ENCODE data around the gene ZNF485.

ZNF485 gene

GRCh38 chr10:43574001-43574892 is 32.0 kb upstream of the ZNF485 start, which contains the start of gene ZNF239:
TSS of gene ZNF239 (minus strand) at chr10:43574616. CDS start at chr10:43558079, 16,537 bp downstream.
- Histone ChIP-seq H3K4me3 (replicated peaks; ENCODE audit: low read depth, low read length) (peak within 1 kb of the TSS; percentile 39), H3K36me3 (ENCODE audit: control insufficient read depth, insufficient read depth, low read length) (no peaks in the 10 kb centered on the region), H3K27me3 (replicated peaks; ENCODE audit: control insufficient read depth, insufficient read depth, low read length) (no peaks in the 10 kb centered on the region)
- peak; percentile 88 for DNase-seq (ENCODE audit: extremely low read depth, insufficient read length)
- TF ChIP-seq CTCF (IDR thresholded peaks at IDR 0.05; ENCODE audit: insufficient read depth, low read length, poor library complexity, severe bottlenecking): no peak

- Histone ChIP-seq H3K36me3 (ENCODE audit: control insufficient read depth, insufficient read depth, low read length) (no peaks in the 10 kb centered on the region), H3K27me3 (replicated peaks; ENCODE audit: control insufficient read depth, insufficient read depth, low read length) (no peaks in the 10 kb centered on the region), H3K4me3 (replicated peaks; ENCODE audit: low read depth, low read length) (peak overlapping the region; percentile 39; the same call in 1 of the 2 replicates)
- DNase-seq (ENCODE audit: extremely low read depth, insufficient read length): no peak
- TF ChIP-seq CTCF (IDR thresholded peaks at IDR 0.05; ENCODE audit: insufficient read depth, low read length, poor library complexity, severe bottlenecking): no peak
These were observed 31.3 kb upstream of the ZNF485 start for GRCh38 chr10:43574906-43575305.

GRCh38 chr10:43576062-43576461 is 30.2 kb upstream of the ZNF485 start:
- no peaks in the 10 kb centered on the region for H3K36me3 ChIP-seq (ENCODE audit: control insufficient read depth, insufficient read depth, low read length)
- H3K27me3 ChIP-seq (replicated peaks; ENCODE audit: control insufficient read depth, insufficient read depth, low read length): no peaks in the 10 kb centered on the region
- no peak for DNase-seq (ENCODE audit: extremely low read depth, insufficient read length)
- TF ChIP-seq CTCF (IDR thresholded peaks at IDR 0.05; ENCODE audit: insufficient read depth, low read length, poor library complexity, severe bottlenecking): no peak
- H3K4me3 ChIP-seq (replicated peaks; ENCODE audit: low read depth, low read length): no peak overlapping the region

- Histone ChIP-seq H3K4me3 (replicated peaks; ENCODE audit: low read depth, low read length) (no peak overlapping the region), H3K27me3 (replicated peaks; ENCODE audit: control insufficient read depth, insufficient read depth, low read length) (no peaks in the 10 kb centered on the region), H3K36me3 (ENCODE audit: control insufficient read depth, insufficient read depth, low read length) (no peaks in the 10 kb centered on the region)
- no peak for TF ChIP-seq CTCF (IDR thresholded peaks at IDR 0.05; ENCODE audit: insufficient read depth, low read length, poor library complexity, severe bottlenecking)
- no peak for DNase-seq (ENCODE audit: extremely low read depth, insufficient read length)
These were observed 29.7 kb upstream of the ZNF485 start for GRCh38 chr10:43576580-43576979.

- no peak overlapping the region for H3K4me3 ChIP-seq (replicated peaks; ENCODE audit: low read depth, low read length)
- H3K36me3 ChIP-seq (ENCODE audit: control insufficient read depth, insufficient read depth, low read length): no peaks in the 10 kb centered on the region
- TF ChIP-seq CTCF (IDR thresholded peaks at IDR 0.05; ENCODE audit: insufficient read depth, low read length, poor library complexity, severe bottlenecking): no peak
- DNase-seq (ENCODE audit: extremely low read depth, insufficient read length): no peak
- no peaks in the 10 kb centered on the region for H3K27me3 ChIP-seq (replicated peaks; ENCODE audit: control insufficient read depth, insufficient read depth, low read length)
These were observed 22.2 kb upstream of the ZNF485 start for GRCh38 chr10:43584051-43584450.
